GM04503 (cell line): ENCODE results near the gene TNFRSF17.

ENCODE experiments used
- DNase-seq: peaks from one replicate; pipeline ENCODE4 v3.0.0-alpha.2; 2012; ENCODE audit warnings: low read depth

TNFRSF17 gene

DNA sequence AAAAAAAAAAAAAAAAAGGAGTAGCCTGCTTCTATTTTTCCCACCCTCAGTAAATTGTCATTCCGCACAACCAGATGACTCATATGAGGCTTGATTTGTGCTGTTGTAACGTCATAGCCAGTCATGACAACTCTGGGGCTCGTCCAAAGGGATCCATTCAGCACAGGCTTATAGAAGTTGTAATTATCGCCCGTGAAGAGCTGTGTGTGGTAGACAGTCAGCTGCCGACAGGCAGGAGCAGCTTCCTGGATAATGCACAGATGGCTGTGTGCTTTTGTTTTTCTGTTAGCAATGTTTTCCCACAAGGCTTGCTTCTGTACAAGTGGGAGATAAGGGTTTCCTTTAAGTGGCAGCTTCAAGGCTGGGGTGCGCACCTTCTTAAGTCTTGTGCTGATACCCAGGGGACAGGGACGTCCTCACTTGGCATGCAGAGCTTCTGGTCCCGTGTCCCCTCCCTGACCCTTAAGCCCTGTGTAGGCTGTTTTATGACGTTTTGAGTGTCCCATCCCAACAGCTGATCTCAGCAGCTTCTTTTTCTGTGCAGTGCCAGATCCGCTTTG lies 37.5 kb downstream of the TNFRSF17 start:
- DNase-seq: no peak

DNA sequence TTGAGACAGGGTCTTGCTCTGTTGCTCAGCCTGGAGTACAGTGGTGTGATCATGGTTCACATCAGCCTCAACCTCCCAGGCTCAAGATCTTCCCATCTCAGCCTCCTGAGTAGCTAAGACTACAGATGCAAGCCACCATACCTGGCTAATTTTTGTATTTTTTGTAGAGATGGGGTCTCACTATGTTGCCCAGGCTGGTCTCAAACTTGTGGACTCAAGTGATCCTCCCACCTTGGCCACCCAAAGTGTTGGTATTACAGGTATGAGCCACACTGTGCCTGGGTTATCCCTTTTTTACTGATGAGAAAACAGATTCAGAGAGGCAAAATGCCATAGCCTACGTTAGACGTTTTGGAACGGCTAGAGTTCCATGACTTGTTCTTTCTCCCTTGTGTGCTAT lies 41.6 kb downstream of the TNFRSF17 start:
- no peak for DNase-seq

DNA sequence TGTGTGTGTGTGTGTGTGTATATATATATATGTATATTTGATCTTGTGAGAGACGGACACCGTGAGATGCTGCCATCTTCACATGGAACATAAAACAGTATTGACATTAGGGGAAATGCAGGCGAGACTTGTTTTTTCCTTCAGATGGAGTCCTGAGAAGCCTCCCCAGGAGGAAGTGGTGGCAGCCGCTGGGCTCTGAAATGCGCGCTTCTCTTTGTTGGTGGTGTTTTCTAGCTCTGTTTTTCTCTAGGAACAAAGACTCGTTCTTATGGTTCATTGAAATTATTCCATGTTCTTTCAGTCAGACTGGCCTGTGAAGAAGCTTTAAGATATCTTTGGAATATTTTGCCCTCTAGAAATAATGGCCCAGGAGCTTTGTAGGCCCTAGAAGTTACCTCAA lies 44.5 kb downstream of the TNFRSF17 start:
- DNase-seq: no peak

DNA sequence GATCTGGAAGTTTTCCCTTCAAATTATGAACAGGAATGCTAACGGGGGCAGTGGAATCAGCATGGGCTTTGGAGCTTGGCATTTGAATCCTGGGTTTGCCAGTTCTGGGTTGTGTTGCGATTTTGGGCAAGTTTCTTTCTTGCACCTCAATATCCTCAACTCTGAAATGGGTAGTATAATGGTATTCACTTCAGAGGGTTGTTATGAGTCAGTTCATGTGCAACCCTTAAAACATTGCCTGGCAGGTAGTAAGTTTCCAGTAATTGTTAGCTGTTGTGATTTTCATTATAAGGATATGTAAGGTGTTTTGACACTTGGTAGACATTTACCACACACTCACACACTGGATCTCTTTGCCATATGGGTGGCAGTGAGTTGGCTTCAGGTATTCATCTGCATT lies 44.9 kb downstream of the TNFRSF17 start:
- DNase-seq: no peak

DNA sequence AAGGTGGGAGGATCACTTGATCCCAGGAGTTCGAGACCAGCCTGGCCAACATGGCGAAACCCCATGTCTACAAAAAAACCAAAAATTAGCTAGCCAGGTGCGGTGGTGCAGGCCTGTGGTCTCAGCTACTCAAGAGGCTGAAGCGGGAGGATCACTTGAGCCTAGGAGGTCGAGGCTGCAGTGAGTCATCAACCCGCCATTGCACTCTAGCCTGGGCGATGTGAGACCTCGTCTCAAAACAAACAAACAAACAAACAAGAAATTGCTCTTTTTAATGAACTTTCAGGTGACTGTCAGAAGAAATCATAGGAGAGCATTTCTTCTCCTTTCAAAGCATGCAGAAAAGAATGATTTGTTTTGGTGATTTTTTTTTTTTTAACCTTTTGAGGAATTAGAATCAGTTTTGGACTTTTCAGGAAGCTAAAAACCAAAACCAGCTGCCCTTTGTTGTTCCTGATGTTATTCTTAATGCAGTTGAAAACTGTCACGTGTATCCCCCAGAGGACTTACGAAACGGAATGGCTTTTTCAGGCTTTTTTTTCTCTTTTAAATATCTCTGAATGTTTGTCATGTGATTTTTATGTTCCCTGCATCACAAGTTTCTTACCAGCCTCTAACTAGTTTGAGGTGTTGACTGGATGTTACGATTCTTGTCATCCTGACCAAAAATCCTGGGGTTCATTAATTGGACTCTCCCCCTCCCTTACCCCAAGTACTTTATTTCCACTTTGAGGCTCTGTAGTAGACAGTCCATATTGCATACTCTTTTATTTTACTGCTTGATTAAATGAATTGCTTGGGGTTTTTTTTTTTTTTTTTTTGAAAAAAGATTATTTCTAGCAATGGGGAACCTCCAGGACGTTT lies 45.6 kb downstream of the TNFRSF17 start:
- no peak for DNase-seq

DNA sequence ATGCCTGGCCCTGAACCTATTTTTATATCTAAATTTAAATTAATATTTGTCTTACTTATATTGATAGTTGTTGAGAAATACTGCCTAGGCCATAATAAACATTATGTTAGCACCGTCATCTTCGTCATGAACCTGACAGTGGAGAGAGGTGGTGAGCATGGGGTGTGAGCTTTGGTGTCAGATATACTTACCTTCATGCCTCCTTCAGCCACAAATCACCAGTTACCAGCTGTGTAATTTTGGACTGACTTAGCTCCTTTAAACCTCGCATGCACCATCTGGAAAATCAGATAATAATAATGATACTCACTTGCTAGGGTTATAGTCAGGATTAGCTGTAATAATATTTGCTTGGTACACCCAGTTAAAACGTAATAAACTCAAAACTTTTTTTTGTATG lies 46.6 kb downstream of the TNFRSF17 start:
- no peak for DNase-seq

DNA sequence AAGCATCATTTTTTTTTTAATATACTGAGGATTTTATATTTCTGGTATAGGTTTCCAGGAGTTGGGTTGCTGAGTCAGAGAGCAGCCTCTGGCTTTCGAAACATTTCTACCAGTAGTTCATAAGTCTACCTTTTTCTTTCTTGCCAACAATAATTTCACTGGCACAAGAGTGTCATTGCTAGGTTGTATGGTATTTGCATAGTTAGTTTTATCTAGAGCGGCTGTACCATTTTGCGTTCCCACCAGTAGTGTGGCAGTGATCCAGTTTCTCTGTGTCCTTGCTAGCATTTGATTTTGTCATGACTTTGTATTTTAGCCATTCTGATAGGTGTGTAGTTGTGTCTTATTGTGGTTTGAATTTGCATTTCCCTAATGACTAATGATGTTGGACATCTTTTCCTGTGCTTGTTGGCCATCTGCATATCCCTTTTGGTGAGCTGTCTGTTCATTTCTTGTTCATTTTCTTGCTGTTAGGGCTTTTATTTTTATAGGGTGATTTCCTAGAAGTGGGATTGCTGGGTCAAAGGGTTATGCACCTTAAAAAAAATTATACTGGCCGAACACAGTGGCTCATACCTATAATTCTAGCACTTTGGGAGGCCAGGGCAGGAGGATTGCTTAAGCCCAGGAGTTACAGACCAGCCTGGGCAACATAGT lies 51.4 kb downstream of the TNFRSF17 start:
- DNase-seq: no peak

DNA sequence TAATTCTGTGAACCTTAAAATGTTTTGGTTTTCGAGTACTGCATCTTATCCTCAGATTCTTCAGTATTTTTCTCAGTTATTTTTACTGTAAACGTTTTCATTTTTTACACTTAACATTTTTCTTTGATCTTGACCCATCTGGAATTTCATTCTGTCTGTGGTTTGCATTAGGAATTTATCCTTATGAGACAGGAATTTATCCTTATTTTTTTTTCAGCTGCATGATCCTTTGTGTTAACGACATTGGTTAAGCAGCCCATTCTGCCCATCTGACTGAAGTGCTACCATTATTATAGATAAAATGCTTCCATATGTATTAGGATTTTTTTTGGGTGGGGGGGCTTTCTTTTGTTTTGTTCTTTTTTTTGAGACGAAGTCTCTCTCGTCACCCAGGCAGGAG lies 52.5 kb downstream of the TNFRSF17 start:
- DNase-seq: peak; percentile 50
